Activated T-cell treated with anti-CD3 and anti-CD28 coated beads, Interleukin-2, amount 50 U/mL, for 72 hours (primary cell): ENCODE results near the gene KNCN. TPM values are rescaled to one million over a fixed set of nuclear protein-coding genes. Genes with fewer than 3 reads are reported as not detected.

ENCODE experiments used
- ATAC-seq, 2 donors: fragments of 150-1000 bp; cut with Tn5 transposase; replicated peaks in 1 of 2; 2 replicates each; pipeline ENCODE4 v1.10.0; 2021; ENCODE audit warnings: moderate library complexity in 2 of 2, mild to moderate bottlenecking in 1 of 2
- DNase-seq, 2 donors: peaks; one replicate each; pipeline ENCODE4 v3.0.0; 2021 to 2022; ENCODE audit warnings: mixed read lengths in 1 of 2
- H3K27ac Mint-ChIP-seq: one replicate; pipeline ENCODE4 v1.8.0; 2022; ENCODE audit warnings: mild to moderate bottlenecking, moderate library complexity, mixed read lengths
- H3K27me3 Mint-ChIP-seq: one replicate; pipeline ENCODE4 v1.8.0; 2022; ENCODE audit warnings: low read depth, mixed read lengths
- H3K36me3 Mint-ChIP-seq, 2 donors: one replicate each; pipeline ENCODE4 v1.8.0; 2022; ENCODE audit warnings: mixed read lengths in 2 of 2, mild to moderate bottlenecking in 1 of 2; ENCODE audit not compliant: insufficient read depth in 2 of 2
- H3K4me1 Mint-ChIP-seq: one replicate; pipeline ENCODE4 v1.8.0; 2022; ENCODE audit warnings: low read depth, mixed read lengths
- H3K4me3 Mint-ChIP-seq, 2 donors: one replicate each; pipeline ENCODE4 v1.8.0; 2022; ENCODE audit warnings: mild to moderate bottlenecking in 2 of 2, mixed read lengths in 2 of 2, moderate library complexity in 2 of 2
- H3K9me3 Mint-ChIP-seq, 2 donors: one replicate each; pipeline ENCODE4 v1.8.0; 2022; ENCODE audit warnings: mixed read lengths in 2 of 2
- total RNA-seq, 2 donors: library from RNA; stranded (reverse); gene quantifications; one replicate each; pipeline ENCODE4 v1.2.3, GENCODE V29; 2022

Gene KNCN
- total RNA-seq, 2 donors from 2014 or later: not detected

DNA sequence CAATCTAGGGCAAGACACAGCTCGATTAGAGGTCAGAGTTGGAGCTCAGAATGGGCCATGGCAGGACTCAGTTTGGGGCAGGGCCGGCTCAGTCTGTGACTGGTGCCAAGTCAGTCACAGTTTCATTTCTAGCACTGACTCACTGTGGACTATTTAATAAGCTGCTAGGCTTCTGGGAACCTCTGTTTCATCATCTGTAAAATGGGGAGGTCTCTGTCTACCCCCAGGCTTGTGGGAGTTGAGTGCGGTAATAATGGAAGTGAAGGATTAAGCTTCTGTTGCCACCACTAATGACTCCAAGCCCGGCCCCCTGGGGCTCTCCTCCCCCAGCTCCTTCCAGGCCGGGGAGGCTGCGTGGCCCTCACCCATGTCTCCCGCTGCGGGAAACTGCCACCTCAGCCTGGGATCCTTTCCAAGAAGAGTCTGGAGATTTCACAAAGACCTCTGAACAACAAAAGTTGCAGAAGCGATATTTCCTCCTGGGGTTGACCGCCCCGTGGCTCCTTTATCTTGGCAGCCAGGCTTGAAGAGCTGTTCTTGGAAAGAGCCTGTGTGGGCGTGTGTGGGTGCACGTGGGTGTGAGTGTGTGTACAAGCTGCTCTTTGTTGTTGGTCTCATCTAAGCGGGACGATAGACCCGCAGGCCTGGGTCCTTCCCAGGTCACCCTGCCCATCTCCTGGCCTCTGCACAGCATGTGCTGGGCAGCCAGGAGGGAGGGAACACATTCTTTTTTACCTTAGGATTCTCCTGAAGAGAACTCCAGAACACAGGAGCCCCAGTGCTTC, 29.1 kb downstream of the KNCN start:
- ATAC-seq (peak; percentile 96 to 97), DNase-seq (peak; percentile 51 to 52)
- peak overlapping the region; percentile 30 for H3K27ac Mint-ChIP-seq
- H3K9me3 Mint-ChIP-seq: no peaks in the 10 kb centered on the region
- peak overlapping the region; percentile 48 to 53 for H3K4me3 Mint-ChIP-seq
- H3K4me1 Mint-ChIP-seq: peaks cover 22% of the 10 kb centered on the region
- H3K36me3 Mint-ChIP-seq: no peaks in the 10 kb centered on the region
- peaks cover 36% of the 10 kb centered on the region for H3K27me3 Mint-ChIP-seq

DNA sequence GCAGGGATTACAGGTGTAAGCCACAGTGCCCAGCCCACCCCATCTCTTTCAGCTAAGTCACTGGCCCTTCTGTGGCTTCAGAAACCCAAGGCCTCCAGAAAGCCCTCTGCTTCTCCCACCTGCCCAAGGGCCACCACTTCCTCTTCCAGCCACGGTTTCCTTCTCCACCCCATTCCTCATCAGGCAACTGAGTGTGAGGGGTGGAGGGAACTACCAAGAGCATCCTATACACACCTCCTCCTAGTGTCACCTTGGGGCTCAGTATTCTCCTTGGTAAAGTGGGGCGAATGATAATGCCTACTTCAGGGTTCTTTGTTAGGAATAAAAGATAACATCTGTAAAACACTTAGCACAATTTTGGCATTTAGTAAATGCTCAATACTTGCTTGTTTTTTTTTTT, 30.0 kb downstream of the KNCN start:
- ATAC-seq: no peak
- H3K36me3 Mint-ChIP-seq: no peaks in the 10 kb centered on the region
- peaks cover 22% of the 10 kb centered on the region for H3K4me1 Mint-ChIP-seq
- H3K4me3 Mint-ChIP-seq: no peak overlapping the region
- no peaks in the 10 kb centered on the region for H3K9me3 Mint-ChIP-seq
- H3K27ac Mint-ChIP-seq: no peak overlapping the region
- DNase-seq: no peak
- H3K27me3 Mint-ChIP-seq: peaks cover 40% of the 10 kb centered on the region

DNA sequence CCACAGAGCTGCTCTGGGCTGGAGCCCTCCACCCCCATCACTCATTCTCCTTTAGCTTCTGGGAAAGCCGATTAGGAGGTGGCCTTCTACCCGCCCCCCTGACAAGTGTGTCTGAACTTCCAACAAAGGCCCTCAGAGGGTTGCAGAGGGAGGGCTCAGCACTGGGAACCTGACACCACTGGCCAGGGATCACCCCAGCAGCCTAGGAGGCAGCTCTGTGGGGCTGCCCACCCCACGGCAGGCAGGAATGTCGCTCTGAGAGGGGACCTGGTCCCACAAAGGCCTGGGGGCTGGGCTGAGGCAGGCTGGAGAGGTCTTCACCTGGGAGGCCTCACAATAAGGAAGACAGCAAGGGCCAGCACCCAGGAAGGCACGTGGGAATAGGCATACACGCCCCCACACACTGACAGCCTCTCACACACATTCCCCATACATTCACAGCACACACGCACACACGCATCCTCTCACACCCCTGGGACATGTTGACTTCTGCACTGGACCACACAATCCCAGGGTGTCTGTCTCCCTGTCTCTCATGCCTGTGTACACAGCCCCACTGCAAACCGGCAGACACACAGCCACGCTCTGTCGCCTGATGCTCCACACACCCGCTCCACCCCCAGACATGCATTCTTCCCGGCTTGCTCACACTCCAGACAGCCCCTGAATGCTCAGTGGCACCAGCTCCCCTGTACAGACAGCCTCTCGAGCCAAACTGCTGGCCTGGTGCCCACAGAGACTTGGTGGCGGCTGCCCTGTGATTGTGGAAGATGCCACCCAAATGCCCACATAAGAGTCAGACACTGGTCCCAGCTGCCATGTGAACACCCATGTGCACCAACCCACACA, 31.2 kb downstream of the KNCN start:
- Mint-ChIP-seq H3K27ac (no peak overlapping the region), H3K4me1 (peaks cover 22% of the 10 kb centered on the region), H3K4me3 (no peak overlapping the region), H3K36me3 (no peaks in the 10 kb centered on the region), H3K27me3 (peaks cover 38% of the 10 kb centered on the region), H3K9me3 (no peaks in the 10 kb centered on the region)
- ATAC-seq (no peak), DNase-seq (no peak)

GRCh38 chr1:46519209-46519608, 32.2 kb downstream of the KNCN start:
- H3K4me3 Mint-ChIP-seq: no peak overlapping the region
- peaks cover 37% of the 10 kb centered on the region for H3K27me3 Mint-ChIP-seq
- no peaks in the 10 kb centered on the region for H3K36me3 Mint-ChIP-seq
- DNase-seq (no peak), ATAC-seq (no peak)
- H3K4me1 Mint-ChIP-seq: peaks cover 18% of the 10 kb centered on the region
- H3K27ac Mint-ChIP-seq: no peak overlapping the region
- H3K9me3 Mint-ChIP-seq: no peaks in the 10 kb centered on the region

DNA sequence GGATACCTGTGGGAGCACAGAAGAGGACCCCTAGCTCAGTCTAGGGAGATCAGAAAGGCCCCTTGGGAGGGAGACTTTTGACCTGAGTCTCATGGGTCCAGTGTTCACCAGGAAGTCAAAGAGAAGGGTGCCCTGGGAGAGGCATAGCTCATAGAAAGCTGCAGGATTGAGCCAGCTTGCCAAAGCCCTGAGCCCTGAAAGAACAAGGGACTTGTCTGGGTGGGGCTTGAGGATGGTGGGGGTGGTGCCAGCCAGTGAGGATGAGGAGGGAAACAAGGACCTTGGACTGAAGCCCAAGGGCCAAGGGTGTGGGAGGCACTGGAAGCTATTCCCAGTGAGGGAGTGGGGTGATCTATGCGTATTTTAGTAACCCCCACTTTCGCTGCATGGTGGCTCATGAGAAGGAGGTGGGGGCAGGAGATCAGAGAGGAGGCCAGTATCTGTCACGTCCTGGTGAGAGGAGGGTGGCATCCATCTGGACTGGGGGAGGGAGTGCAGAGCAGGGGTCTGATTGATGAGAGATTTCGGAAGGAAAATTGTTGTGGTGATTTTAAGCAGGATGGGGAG, 33.4 kb downstream of the KNCN start:
- DNase-seq (no peak), ATAC-seq (no peak)
- H3K27ac Mint-ChIP-seq: no peak overlapping the region
- no peaks in the 10 kb centered on the region for H3K36me3 Mint-ChIP-seq
- H3K27me3 Mint-ChIP-seq: peaks cover 43% of the 10 kb centered on the region
- no peak overlapping the region for H3K4me3 Mint-ChIP-seq
- H3K4me1 Mint-ChIP-seq: peaks cover 18% of the 10 kb centered on the region
- no peaks in the 10 kb centered on the region for H3K9me3 Mint-ChIP-seq

- peaks cover 9% of the 10 kb centered on the region for H3K4me1 Mint-ChIP-seq
- no peak overlapping the region for H3K4me3 Mint-ChIP-seq
- H3K27me3 Mint-ChIP-seq: peaks cover 48% of the 10 kb centered on the region
- H3K27ac Mint-ChIP-seq: no peak overlapping the region
- no peak for DNase-seq
- no peaks in the 10 kb centered on the region for H3K36me3 Mint-ChIP-seq
- ATAC-seq: no peak
- no peaks in the 10 kb centered on the region for H3K9me3 Mint-ChIP-seq
Observed at GRCh38 chr1:46517010-46517600, 34.3 kb downstream of the KNCN start.

- DNase-seq: no peak
- Mint-ChIP-seq H3K36me3 (no peaks in the 10 kb centered on the region), H3K9me3 (no peaks in the 10 kb centered on the region), H3K4me3 (no peak overlapping the region), H3K27ac (no peak overlapping the region), H3K27me3 (peaks cover 48% of the 10 kb centered on the region), H3K4me1 (peaks cover 2% of the 10 kb centered on the region)
- ATAC-seq: no peak
Observed at GRCh38 chr1:46516200-46516950, 35.1 kb downstream of the KNCN start.

DNA sequence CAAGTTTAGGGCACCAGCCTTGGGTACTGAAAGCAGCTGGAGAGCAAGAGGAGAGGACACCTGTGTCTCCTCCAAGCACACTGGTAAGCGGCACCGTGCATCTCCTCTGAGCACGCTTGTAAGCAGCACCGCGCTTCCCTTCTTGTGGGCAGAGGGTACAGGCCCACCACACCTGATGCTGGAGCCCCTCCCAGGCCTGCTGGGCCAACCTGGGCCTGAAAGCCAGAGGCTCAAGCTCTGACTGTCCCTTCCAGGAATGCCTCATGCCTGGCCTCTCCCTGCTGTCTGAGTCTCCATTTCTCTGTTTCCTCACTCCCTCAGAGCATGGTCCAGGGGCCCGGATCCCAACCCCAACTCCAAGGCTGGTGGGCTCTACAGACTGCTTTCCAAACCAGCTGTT, 35.9 kb downstream of the KNCN start:
- no peak for ATAC-seq

GRCh38 chr1:46513536-46513935, 37.9 kb downstream of the KNCN start:
- ATAC-seq: no peak
- Mint-ChIP-seq H3K27ac (no peak overlapping the region), H3K36me3 (no peaks in the 10 kb centered on the region), H3K4me1 (no peaks in the 10 kb centered on the region), H3K27me3 (peaks cover 48% of the 10 kb centered on the region), H3K4me3 (no peak overlapping the region), H3K9me3 (no peaks in the 10 kb centered on the region)
- no peak for DNase-seq

More for the DNA sequence above, 35.9 kb downstream of the KNCN start:
- H3K36me3 Mint-ChIP-seq: no peaks in the 10 kb centered on the region
- no peaks in the 10 kb centered on the region for H3K9me3 Mint-ChIP-seq
- peaks cover 48% of the 10 kb centered on the region for H3K27me3 Mint-ChIP-seq
- no peak overlapping the region for H3K4me3 Mint-ChIP-seq
- H3K27ac Mint-ChIP-seq: no peak overlapping the region
- H3K4me1 Mint-ChIP-seq: no peaks in the 10 kb centered on the region
- DNase-seq: no peak

DNA sequence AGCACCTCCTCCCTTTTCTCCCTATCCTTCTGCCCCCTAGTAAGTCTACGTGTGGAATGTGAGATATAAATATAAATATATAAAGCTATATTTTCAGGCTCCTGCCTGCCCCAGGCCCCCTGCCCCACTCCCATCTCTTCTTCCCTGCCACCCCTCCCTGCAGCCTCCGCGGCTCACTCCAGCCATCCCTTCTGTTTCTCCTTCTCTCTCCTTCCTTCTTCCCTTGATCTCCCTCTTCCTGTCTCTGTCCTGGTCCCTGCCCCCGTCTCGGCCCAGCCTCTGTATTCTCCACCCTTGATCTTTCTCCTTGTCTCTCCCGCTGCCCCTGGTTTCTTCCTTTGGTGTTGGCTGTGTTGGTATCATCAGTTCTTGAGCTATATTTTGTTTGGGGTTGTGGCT, 38.7 kb downstream of the KNCN start:
- DNase-seq: no peak
- no peaks in the 10 kb centered on the region for H3K36me3 Mint-ChIP-seq
- H3K4me1 Mint-ChIP-seq: no peaks in the 10 kb centered on the region

GRCh38 chr1:46512135-46512791, 39.2 kb downstream of the KNCN start:
- Mint-ChIP-seq H3K9me3 (no peaks in the 10 kb centered on the region), H3K27ac (no peak overlapping the region), H3K36me3 (no peaks in the 10 kb centered on the region), H3K4me3 (no peak overlapping the region), H3K4me1 (no peaks in the 10 kb centered on the region), H3K27me3 (peaks cover 41% of the 10 kb centered on the region)
- no peak for DNase-seq
- ATAC-seq: no peak

More for the DNA sequence above, 38.7 kb downstream of the KNCN start:
- Mint-ChIP-seq H3K4me3 (no peak overlapping the region), H3K27me3 (peaks cover 45% of the 10 kb centered on the region), H3K9me3 (no peaks in the 10 kb centered on the region), H3K27ac (no peak overlapping the region)
- ATAC-seq: no peak

GRCh38 chr1:46510998-46511365, 40.5 kb downstream of the KNCN start:
- no peak overlapping the region for H3K27ac Mint-ChIP-seq
- peaks cover 28% of the 10 kb centered on the region for H3K27me3 Mint-ChIP-seq
- no peak overlapping the region for H3K4me3 Mint-ChIP-seq
- no peak for DNase-seq
- H3K9me3 Mint-ChIP-seq: no peaks in the 10 kb centered on the region
- no peaks in the 10 kb centered on the region for H3K36me3 Mint-ChIP-seq
- no peak for ATAC-seq
- no peaks in the 10 kb centered on the region for H3K4me1 Mint-ChIP-seq
